NOMO-1 treated with DMSO at 0.1 percent for 48 hours (cell line): ENCODE measurements around the gene CTNNAL1.
"Not testable (repeated sequence)": the region's sequence is repeated elsewhere in the genome, so short reads cannot be mapped to it uniquely, and the experiment has no call there.

Experiments used
- DNase-seq: peaks from one replicate; lab custom pipeline; 2025; ENCODE audit not compliant: unreplicated experiment; lab: John Stamatoyannopoulos, UW

CTNNAL1 gene

DNA sequence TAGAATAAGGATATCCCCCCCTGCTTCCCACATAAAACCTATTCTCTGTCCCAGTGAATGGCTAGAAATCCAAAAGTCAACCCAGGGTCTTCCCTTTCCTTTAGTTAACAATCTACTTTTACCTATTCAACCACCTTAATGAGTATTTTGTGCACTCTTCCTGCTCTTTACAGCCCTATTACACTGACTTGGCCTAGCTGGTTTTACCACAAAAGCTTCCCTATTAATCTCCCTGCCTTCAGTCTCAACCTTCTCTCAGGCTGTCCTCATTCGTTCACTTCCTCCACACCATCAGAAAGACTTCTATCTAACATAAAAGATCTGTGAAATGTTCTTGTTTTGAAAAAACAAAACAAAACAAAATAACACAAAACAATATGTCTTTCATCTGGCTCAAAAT is 16.2 kb downstream of the CTNNAL1 start:
- DNase-seq: peak; percentile 32

DNA sequence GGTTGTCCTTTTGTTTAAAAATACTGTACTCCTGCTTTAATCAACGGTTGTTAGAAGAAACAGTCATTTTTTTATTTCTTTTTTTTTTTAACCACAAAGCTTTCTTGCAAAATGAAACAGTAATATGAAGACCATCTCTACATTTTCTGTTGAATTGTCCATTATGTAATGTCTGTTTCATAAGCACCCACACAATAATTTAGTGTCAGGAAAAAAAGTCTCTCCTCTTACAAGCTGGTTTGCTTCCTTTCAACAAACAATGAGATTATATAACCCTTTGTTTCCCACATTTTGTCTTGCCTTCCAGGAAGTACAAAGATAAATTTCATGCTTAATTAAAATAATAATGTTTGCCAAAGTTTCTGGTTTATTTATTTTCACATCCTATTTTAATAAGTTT is 16.7 kb downstream of the CTNNAL1 start:
- DNase-seq: peak; percentile 62

DNA sequence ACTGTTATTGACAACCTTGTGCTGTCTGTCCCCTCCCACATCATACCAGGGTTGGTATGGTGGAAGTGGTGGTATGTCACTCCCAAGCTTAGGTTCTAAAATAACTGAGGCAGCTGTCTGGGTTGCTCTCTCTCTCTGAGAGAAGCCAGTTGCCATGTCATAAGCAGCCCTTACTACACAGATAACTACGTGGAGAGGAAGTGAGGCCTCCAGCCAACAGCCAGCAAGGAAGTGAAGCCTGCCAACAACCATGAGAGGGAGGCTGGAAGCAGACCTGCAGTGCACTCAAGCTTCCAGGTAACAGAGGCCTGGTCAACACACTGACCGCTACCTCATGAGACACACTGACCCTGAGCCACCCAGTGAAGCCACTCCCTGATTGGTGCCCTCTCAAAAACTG is 18.6 kb downstream of the CTNNAL1 start:
- DNase-seq: peak; percentile 68

DNA sequence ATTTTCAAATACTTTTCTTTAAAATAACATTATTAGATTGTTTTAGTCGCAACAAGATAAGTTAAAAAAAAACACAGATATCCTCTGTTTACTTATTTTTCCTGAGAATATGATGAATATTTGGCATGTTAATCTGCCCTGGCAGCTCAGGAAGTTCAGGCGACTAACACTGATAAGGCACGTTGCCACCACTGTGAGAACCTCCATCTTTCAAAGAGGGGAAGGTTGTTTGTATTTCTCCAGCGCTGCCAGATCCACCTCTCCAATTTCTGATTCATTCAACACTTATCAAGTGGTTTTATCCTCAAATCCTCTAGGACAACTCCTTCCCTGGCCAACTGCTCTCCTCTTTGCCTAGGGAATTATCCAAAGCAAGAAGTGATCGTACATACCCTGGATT is 21.8 kb downstream of the CTNNAL1 start:
- DNase-seq: no peak

DNA sequence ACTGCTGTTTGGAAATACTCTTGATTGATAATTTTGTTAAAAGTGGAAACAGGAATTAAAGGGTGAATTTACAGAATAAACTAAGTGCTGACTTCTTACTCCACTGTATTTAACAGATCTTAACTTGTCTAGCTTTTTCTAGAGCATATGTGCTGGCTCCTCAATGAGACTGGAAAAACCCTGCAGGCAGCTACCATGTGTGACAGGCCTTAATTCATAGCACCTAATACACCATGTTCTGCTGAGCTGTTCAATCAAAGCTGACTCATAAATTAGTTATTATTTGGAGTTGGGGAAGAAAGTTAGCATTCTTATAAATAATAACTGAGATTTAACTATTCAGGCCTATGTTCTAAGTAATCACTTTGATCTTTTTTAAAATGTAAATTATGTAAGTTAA is 29.4 kb downstream of the CTNNAL1 start:
- no peak for DNase-seq

DNA sequence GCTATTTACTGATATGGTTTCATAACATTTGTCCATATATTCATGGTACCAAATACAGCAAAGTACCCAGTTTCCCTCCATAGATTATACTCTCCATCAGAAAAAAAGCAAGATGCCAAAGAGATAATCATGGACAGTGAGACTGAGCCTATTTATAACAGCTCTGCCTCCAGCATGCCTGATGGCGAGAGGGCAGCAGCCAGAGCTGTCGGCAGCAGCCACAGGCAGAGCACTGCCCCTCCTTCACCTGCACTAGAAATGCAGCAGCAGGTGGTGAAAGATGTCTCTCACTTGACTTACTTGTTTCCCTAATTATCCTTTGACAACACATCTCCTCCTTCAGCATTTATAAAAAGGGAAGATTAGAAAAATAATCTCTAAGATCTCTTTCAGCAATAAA is 32.4 kb downstream of the CTNNAL1 start:
- no peak for DNase-seq

DNA sequence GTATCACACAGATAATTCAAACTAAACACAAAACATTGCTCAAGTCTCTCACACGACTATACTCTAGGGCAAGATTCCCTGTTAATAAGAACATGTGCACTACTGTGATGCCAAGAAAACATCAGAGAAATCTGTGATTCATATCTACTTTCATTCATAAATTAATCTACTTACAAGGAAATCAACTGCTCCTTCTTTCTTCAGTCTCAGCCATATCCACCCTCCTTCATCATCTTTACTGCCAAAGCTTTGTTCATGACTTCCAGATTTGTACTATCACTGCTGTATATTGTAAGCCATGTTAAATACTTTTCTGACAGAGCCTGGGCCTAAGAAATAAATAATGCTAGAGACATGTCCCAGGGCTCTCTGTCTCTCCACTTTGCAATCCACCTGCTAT is 35.1 kb downstream of the CTNNAL1 start:
- DNase-seq: no peak

DNA sequence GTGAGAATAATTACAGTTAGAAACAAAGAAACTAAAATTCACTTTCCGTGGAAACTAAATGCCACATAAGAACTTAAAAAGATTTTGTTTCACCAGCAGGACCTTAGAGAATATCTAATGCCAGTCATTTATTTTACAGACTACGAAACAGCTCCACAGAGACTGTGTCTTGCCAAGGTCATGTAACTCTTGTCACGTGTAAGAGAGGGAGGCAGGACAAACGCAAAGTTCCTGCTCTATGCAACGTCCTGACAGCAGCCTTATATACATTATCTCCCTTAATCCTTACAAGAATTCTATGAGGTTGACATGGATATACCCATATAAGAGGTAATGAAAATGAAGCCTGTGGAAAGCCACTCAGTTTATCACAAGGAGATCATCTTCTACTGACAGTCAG is 39.4 kb downstream of the CTNNAL1 start:
- no peak for DNase-seq

DNA sequence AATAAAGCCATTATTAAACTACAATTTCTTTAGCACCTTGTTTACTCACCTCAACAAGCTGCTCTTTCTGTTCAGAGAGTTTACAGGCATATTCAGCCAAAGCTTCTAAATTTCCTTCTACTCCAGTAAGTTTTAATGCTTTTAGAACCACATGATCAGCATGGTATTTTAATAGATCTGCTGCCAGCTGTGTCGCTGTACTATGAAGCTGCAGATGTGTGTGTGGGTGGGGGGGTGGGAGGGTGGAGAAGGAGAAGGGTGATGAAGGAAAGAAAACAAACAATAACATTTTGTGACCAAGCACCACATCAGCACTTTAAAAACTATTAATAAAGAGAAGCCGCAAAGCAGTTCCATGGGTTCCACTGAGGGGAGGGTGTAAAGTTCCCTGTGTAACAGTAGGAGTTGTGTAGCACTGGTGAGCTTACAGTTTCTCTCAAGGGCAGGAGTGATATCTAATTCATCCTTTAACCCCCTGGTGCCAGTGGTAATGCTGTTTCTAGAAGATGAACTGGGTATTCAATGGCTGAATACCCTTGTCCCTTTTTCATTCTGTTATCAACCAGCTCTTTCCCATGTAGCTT is 40.6 kb downstream of the CTNNAL1 start:
- DNase-seq: no peak

DNA sequence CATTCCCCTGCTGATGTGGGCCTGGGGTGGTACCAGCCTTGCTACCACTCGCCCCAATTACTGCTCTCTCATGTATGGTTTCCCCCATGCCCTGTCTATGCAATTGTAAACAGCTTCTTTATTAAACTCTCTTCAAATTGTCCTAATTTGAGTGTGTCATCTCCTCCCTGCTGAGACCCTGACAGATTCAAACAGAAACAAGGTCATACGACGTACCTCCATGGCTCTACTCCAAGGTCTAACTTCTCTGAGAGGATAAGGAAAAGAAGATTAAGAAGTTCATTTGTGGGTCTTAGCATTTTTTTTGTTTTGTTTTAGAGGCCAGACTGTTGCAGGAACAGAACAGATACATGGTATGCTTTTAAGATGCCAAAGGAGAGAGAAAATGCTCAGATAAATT is 41.1 kb downstream of the CTNNAL1 start:
- no peak for DNase-seq

DNA sequence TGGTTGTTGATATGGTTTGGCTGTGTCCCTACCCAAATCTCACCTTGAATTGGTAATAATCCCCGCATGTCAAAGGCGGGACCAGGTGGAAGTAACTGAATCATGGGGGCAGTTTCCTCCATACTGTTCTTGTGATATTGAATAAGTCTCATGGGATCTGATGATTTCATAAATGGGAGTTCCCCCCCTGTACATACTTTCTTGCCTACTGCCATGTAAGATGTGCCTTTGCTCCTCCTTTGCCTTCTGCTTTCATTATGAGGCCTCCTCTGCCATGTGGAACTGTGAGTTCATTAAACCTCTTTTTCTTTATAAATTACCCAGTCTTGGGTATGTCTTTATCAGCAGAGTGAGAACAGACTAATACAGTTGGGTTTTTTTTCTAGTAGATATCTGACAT is 41.9 kb downstream of the CTNNAL1 start:
- DNase-seq: not testable (repeated sequence)

DNA sequence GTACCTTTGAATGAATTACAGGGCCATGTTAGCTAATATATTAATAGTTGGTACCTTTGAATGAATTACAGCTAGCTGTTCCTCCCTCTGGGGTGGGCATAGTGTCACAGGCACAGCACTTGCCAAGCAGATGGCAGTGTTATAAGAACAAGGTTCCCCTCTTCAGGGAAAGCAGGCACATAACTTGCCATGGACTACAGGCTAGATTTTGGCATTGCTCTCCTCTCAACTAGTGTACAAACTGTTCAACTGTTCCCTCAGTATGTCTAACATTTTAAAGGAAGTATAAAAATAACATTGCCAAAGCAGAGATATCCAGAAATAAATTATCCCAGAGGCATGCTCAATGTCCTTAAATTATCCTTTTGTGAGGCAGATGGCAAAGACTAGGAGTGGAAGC is 45.4 kb downstream of the CTNNAL1 start:
- no peak for DNase-seq

DNA sequence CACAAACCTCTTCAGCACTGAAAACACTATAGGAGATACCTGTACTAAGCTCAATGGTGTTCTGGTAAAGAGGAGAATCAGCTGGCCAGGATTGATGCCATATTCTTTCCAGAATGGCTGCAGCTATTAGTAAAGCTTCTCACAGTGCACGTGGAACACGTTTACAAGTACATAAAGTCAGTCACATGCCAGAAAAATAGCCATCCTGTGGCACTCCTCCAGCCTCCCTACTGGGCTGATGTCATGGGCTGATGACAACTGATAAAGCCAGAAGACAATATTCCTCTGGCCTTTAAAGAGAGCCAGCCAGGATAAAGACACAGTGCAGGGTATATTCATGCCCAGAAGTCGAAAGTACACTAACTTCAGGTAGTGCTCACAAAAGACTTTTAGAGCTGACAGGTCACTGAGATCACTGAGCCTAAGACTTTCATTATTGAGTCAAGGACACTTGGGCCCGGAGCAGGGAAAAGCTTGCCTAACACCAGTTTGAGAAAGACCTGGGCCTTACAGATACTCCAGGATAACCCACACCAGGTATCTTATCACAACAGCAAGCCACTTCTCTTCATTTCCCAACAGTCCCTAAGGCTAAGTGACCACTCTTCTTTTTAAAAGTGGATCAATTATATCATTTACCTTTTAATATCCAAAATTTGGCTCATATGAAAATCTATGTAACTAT is 49.7 kb downstream of the CTNNAL1 start:
- no peak for DNase-seq

DNA sequence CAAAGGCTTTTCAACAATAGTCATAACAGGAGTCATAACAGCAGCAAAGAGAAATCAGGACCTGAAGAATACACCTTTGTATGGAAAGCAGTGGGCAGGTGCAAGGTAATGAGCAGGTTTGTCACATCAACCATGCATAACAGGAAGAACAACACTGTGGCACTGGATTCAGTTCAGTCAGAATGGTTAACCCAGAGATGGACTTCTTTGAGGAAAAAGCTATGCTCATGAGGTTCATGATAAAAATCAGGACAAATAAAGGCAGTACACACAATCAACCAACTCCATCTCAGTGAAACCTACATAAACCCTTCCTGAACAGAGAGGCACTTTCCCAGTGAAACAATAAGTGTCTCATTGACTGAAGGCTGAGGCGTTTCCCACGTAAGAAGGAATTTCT is 52.1 kb downstream of the CTNNAL1 start:
- no peak for DNase-seq

DNA sequence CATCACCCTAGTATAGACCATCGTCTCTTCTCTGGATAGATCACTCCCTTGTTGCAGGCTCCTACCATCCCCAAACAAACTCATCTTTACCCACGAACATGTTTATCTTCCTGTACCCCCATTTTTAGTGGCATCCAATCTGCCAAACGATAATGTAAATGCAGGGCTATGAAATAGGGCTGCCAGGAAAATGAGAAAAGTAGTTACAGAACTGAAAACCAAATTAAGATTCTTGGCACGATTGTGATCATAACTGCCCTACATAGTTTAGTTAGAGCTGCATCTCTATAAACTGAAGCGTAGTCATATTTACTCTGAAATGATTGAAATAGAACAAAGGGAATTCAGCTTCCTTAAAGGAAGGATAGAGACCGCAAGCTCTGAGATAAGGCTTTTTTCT is 53.0 kb downstream of the CTNNAL1 start:
- DNase-seq: no peak

DNA sequence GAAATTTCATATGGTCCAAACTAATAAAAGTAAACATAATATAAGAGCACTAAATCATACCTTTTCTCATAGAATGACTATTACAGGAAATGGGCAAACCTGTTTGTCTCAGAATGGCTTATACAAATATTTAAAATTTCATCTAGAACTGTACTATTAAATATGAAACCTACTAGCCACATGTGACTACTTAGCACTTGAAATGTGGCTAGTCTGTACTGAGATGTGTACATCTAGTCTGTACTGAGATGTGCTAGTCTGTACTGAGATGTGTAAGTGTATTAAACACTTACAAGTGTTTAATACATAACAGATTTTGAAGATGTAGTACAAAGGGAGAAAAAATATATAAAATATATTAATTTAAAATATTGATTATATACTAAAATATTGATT is 56.7 kb downstream of the CTNNAL1 start:
- no peak for DNase-seq

DNA sequence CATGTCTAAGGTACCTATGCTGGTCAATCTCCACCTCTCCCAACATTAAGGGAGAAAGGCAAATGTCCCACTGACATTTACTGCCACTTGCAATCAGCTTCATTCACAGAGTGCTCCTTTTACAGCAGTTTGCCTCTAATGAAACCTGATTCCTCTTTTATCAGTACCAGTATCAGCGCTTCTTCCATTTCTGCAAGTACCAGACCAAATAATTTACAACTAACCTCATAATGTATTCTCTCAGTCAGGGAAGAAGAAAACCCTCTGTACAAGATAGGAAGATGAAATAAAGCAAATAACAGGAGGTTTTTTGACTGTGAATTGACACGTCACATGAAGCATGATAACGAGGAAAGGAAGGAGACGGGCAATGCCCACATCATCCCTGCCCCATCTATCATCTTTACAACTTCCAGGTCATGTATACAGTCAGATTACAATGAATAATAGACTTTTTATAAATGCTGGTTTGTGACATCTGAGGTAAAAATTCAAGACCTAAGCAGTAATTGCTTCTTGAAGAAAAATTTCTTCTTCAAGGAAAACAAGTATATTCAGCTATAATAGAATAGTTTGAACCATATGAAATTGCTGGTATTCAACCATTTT is 57.2 kb downstream of the CTNNAL1 start:
- no peak for DNase-seq

DNA sequence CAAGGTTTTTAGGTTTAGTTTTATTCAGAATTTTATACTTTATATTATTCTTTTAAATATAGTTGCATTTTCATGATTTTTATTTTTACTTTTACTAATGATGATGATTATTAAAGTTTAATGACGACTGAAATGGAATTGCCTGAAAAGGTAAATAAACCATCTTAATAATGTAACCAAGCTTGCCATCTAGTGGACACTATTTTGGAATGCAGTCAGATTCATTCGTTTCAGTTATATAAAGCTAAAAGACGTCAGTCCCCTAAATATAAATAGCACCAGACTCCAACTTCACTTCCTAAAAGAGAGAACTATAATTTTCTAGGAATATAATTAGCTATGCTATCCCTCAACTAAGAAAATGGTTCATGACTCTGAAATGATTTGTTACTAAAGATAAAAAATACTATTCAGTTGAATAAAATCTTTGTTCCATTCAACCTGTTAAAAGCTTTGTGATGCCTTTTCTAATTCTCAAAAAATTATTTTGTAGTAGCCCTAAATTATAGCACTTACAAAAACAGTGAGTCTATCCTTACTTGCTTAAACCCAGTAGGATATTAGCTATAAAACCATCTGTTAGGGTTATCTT is 59.2 kb downstream of the CTNNAL1 start:
- peak; percentile 42 for DNase-seq

DNA sequence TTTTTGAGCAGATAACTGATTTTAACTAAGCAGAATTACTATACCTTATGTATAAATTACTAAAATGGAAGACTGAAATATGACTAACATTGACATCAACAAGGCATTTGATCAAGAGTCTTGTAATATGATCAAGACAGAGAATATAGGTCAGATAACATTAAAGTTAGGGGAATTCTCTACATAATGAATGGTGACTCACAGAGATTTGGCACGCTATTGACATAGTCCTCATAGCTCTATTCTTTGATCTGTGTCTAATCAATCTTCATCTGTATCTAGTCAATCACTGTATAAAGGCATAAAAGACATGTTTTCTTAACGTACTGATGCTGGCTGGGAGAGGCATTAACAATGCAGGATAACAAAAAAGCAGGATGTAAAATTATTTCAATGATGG is 61.7 kb downstream of the CTNNAL1 start:
- DNase-seq: no peak

DNA sequence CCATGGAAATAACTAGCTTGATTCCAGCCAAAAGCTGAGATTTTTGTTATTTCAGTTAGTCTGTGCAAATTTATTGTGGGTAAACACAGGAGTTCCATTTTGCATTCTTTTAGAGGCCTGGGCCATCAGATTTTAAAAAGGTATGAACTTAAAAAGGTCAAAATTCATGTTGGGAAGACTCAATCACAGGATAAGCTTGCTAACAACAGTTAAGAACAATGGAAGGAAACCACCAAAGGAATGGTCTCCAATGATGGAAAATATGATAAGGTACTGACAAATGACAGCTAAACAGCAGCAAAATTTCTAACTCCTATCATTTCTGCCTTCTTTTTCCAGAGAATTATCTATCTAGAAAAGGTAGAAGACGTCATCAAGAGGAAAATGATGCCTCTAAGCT is 63.1 kb downstream of the CTNNAL1 start:
- DNase-seq: no peak

DNA sequence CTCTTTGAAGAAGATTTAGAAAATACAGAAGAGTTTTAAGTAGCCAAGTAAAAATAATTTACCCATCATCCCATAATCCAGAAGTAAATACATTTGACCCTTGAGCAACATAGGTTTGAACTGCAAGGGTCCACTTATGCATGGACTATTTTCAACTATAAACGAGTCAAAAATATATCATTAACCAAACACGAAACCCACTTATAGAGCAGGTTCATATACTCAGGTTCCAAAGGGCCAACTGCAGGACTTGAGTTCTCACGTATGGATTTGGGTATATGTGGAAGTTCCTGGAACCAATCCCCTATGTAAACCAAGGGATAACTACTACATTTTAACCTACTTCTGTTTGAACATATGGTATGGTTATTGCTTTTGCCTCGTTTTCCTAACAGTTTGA is 73.3 kb downstream of the CTNNAL1 start:
- no peak for DNase-seq

DNA sequence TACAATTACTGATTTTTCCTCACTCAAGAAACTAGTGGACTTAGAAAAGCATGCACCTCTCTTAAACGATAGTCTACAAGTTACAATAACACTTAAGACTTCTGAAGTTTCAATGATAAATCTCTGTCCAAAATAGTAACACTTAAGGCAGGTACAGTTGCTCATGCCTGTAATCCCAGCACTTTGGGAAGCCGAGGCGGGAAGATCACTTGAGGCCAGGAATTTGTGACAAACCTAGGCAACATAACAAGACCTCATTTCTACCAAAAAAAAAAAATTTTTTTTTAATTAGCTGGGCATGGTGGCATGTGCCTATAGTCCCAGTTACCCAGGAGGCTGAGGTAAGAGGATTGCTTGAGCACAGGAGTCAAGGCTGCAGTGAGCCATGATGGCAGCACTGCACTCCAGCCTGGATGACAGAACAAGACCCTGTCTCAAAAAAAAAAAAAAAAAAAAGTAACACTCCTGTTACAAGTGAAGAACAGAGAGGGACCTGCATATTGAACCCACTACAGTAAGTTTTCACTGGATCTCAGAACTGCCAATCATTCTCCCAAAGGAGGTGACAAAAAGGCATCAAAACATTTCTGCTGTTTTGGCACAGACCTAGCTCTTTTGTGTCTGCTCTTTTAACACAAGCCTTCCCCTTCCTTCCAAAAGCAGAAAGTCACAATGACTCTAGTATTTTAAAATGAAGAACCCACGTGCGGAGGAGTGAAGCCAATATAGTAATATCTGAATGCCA is 75.6 kb downstream of the CTNNAL1 start:
- DNase-seq: no peak
